GM19099 (cell line): ENCODE results near the gene KXD1.

Source experiments
- POLR2A ChIP-seq: IDR thresholded peaks from 3 replicates; pipeline ENCODE4 v1.6.1; 2011; ENCODE audit warnings: low read depth; ENCODE audit not compliant: insufficient read length; ENCODE audit errors: extremely low read depth

Gene KXD1

DNA sequence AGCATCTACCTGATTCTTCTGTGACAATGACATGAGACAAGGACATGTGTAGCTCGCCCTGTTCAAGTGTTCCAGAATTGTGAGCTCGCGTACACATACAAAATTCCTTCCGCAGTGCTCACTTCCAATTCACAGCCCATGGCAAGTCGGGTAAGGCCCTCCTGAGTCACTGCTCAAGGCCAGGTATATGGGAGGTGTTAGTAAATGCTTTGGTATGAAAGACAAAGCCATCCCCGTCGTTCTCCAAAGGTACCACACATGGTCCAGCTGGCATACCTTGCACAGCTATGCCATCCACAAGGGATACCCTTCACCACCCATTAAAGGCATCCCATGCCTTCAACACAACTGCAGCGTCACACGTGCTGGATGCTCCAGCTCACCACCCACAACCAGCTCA lies 31.4 kb upstream of the KXD1 start:
- TF ChIP-seq POLR2A: no peak

DNA sequence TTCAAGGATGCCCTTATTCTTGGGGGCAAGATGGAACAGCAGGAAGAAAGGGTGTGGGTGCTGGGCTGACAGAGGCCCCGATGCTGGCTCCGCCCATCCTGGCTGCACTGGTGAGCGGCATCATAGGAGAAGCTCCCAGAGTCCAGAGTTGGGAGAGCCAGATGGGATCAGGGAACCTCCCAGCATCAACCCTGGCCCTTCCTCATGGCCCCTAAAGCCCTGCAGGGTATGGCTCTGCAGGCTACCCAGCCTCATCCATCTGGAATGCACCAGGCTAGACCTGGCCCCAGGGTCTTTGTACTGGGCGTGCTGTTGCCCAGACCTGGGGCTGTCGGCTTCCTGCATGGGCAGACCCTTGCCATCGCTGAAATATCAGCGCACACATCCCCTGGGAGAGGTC lies 27.9 kb upstream of the KXD1 start:
- no peak for TF ChIP-seq POLR2A

DNA sequence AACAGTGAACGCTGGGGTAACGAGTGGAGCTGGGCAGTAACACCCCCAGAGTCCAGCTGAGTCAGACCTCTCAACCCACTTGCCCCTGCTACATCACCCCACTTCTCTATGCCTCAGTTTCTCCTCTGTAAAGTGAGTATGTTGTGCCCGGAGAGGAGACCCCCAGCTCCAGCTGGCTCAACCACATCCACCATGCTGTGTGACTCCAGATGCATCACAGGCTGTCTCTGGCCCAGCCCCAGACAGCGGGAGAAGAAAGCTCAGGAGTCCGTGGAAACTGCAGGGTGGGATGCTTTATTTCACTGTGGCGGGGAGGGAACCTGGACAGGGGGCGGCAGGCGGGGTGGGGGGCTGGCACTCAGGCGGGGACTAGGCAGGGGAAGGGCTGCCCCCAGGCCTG lies 26.2 kb upstream of the KXD1 start:
- no peak for TF ChIP-seq POLR2A

DNA sequence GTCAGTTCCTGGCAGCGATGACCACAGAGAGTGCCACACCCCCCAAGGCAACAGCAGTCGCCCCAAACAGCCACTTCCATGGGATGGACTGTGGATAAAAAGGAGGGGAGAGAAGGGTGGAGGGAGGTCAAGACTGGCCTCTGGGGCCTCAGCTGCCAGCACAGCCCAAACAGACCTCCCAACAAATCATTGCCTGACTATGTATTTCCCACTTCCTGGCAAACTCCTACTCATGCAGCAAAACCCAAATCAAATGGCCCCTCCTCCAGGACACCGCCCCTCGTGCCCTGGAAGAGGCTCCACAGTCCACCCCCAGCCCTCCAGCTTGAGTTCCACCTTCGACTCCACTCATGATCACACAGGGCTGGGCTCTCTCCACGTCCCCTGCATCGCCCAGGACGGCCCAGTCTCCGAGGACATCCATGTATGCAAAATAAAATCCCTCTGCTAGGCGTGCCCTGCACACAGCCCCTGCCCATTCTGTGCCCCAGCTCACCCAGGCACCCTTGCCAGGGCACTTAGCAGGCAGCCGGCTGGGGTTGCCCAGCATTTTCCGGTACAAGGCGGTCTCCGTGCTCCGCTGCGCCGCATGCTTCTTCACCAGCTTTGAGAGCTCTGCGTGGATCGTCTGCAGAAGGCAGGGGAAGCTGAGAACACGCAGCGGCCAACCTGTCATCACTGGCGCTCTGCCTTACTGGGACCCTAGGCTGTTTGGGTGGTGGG lies 25.3 kb upstream of the KXD1 start:
- no peak for TF ChIP-seq POLR2A

DNA sequence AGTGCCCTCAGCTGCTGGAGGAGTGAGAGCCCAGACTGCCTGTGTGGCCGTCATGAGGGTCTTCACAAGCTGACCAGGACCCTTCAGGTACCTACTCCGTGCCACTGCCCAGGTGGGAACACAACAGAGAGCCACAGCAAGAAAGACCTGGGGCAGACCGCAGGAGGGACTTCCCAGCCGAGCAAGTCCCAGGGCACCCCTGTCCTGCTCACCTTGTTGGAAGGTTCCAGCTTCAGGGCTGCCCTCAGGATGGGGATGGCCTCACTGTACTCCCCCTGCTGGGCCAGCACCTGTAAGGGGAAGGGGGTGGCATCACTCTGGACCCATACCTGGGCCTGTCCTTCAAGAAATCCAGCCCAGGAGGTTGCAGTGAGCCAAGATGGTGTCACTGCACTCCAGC lies 24.6 kb upstream of the KXD1 start:
- TF ChIP-seq POLR2A: no peak

DNA sequence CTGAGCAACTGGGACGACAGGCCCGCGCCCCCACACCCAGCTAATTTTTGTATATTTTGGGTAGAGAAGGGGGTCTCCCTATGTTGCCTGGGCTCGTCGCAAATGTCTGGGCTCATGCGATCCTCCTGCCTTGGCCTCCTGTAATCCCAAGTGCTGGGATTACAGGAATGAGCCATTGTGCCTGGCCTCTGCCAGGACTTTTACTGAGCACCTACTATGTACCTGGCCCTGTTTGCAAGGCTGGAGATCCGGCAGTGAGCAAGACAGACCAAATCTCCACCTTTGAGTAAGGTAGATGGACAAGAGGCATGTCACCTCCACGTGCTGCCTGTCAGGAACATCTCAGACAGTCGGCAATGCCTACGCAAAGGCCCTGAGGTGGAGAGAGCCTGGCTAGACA lies 21.2 kb upstream of the KXD1 start:
- no peak for TF ChIP-seq POLR2A

DNA sequence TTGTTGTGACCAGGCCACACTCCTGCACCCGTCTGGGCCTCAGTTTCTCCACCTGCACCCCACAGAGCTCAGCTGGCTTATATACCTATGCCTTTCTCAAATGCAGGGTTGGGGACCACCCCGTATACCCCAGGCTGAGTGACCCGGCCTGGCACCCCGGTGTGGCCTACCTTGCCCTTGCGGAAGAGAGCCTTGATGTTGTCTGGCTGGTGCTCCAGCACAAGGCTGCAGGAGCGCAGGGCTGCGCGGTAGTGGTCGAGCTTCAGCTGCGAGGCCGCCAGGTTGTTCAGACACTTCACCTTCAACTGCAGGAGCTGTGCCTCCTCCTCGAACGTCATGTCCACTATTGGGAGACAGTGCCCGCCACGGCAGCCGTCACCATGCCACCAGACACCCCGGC lies 20.2 kb upstream of the KXD1 start:
- no peak for TF ChIP-seq POLR2A

DNA sequence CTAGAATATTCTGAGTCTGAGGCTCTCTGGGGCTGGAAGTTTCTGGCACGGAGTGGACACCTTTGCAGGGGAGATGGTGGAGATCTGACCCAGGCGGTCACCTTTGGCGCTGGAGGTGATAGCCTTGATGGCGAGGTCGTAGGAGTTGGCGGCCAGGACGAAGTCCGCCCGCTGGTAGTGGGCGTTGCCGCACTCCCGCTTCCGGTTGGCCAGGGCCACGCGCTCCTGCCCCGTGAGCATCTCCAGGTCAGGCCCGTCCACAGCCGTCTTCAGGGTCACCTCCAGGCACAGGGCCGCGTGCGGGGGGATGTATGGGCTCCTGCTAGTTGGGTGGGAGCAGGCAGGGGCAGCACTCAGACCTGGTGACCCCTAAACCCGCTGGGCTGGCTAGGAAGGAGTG lies 19.6 kb upstream of the KXD1 start:
- TF ChIP-seq POLR2A: no peak

DNA sequence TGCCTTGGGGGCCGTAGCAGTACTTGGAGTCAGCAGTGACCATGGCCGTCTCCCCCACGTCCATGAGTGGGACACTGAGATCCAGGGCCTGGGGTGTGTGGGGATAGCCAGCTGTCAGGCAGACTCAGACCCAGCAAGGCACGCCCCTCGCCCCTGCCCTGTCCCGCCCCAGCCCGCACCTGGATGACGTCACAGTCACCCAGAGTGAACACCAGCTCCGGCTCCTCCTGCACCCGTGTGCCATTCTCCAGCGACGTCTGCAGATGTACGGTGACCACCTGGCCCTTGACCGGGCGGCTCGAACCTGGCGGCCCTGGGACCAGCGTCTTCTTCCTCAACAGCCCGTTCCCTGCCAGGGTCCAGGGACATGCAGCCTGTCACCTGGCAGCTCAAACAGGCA lies 18.3 kb upstream of the KXD1 start:
- no peak for TF ChIP-seq POLR2A

DNA sequence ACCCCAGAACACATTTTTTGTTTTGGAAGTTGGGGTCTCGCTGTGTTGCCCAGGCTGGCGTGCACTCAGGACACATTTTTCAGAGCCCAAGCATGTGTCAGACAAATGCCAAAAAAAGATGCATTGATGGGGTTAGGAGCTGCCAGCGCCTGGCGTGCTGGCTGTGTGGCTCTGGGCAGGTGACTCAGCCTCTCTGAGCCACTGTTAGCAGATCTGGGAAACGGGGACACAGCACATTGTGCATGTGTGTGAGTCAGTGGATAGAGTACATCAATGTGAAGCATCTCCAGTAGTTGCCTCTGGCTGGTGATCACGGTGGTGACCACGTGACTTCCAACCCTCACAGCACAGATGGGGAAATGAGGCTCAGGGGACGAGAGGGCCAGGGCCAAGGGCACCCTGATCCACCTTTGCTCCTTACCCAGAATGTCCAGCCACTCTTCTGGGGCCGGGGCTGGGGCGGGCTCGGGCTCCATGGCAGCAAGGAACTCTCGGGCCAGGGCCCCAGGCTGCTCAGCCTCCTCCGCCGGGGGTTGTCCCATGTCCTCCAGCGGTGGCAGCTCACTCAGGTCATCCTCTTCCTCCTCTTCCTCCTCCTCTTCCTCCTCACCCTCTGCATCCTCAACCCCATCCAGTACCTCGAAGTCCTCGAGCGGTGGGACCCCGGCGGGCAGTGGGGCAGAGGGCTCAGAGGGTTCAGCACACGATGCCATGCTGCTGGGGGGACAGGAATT lies 16.2 kb upstream of the KXD1 start:
- no peak for TF ChIP-seq POLR2A

DNA sequence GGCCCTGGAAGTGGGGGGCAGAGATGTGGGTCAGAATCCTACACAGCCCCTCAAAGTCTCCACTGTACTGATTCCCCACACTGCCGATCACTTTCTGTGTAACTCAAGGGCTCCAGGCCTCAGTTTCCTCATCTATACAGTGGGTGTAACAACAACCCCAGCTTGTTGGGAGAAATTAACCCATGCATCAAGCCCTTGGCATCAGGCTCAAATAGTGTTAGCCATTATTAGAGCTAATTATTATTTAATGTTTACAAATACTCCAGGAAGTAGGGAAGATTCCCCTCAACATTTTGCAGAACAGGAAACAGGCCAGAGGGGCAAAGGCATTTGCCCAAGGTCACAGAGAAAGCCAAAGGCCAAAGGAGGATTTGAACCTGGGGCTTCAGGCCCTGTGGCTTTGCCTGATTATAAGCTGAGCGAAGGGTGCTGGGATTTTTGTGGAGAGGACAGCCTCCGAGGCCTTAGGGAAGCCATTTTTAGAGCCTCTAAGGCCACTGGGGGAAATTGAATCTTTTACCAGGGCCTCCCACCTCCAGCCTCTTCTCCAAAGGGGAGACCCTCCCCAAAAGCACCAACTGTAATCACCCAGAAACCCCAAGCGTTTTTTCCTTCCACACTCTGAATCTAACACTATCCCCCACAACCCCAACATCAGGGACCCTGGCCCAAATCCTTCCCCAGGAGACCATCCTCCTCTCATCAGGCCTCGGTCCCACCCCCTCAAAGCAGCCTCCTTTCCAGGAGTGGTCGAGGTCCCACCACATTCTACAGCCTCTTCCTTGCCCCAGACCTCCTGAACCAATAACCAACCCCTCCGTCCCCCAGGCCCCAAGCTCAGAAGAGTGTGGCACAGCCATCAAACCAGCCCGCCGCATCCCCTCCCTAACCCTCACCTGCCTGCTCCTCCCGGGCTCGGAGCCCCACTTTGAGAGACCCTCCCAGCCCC lies 15.4 kb upstream of the KXD1 start:
- no peak for TF ChIP-seq POLR2A

DNA sequence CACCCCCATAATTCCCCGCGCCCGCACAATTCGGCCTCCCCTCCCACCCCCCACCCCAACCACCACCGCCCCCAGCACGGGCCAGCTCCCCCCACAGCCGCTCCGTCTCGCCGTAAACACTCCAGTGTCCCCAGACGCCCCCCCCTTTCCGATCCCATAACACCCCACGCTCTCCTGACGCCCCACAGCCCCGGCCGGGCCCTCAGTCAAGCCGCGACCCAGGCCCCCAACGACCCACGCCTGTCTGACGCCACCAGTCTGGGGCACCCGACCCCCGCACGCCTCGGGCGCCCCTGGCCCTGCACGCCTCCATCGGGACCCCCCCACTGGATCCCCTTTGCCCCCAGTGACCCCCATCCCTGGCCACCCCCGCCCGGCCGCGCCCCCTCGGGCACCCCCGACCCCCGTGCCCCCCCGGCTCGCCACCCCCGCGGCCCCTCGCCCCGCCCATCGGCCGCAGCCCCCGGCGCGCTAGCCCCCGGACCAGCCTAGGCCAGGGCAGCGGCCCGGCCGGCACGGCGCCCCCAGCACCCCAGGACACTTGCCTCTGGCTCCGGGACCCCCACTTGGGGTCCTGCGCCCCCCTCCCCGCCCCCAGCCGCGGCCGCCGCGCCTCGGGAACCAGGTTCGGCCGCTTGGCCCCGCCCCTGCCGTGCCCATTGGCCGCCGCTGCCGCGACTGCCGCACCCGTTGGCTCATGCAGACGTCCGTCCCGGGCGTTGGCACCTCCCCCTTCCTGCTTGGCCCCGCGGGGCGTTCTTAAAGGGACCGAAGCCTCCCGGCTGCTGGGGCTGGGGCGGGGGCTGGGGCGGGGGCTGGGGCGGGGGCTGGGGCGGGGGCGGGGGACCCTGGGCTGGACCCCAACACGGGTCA lies 14.5 kb upstream of the KXD1 start, which contains the start of gene FKBP8:
Gene FKBP8, minus strand, starts transcription at position 633 of the 873 bp plus-strand sequence. CDS start 1,603 bp downstream, outside the sequence.
- no peak for TF ChIP-seq POLR2A

DNA sequence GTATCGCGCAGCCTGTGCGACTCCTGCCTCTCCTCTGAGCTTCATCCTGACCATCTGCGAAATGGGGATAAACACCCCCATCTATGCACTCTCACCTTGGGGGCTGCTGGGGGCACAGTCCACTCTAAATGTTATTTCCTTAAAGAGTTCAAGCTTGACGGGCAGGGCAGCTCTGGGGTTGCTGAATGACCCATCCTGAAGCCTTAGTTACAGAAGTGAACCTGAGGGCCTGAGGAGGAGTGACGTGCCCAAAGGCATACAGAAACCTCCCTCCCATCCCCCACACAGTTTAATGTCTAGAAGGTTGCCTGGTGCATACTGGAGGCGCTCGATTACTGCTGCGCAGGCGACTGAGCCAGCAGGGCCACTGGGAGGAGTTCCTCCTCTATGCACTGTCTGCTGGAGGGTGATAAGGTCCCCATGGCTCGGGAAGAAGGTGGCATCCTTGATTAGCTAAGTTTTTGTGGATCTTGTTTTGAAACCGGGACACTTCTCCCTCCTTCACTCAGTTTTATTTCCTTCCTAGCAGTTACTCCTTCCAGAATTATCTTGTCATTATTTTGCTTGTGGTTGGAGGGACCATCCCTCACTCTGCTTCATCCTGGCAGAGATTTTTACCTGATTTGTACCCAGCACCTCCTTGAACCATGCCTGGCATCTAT lies 13.7 kb upstream of the KXD1 start:
- TF ChIP-seq POLR2A: peak; percentile 31

DNA sequence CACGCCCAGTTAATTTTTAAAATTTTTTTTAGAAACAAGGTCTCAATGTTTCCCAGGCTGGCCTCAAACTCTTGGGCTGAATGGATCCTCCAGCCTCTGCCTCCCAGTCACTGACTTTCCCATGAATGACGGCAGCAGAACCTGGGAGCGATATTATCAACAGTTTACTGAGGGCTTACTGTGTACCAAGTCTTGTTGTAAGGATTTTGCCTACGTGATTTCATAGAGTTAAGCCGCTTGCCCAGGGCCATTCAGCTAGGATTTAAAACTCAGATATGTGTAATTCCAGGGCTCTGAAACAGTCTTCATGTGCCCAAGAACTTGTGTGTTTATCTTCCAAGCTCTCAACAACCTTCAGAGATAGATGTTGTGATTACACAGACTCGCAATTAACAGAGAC lies 6.0 kb upstream of the KXD1 start:
- TF ChIP-seq POLR2A: no peak
